Panc1 (cell line): ENCODE results near the gene ATRNL1. TPM values are rescaled to one million over a fixed set of nuclear protein-coding genes. Genes with fewer than 3 reads are reported as not detected.
A peak's percentile ranks its signal among the peaks of the same experiment; 100 is the strongest.
"Not testable (repeated sequence)": the region's sequence is repeated elsewhere in the genome, so short reads cannot be mapped to it uniquely, and the experiment has no call there.

Experiments
- ATAC-seq: fragments of 200-7000 bp; cut with Tn5 transposase; 2 replicates; pipeline ENCODE4 v1.9.1; 2020; ENCODE audit warnings: mild to moderate bottlenecking, moderate library complexity
- BruUV-seq: library from RNA; stranded (reverse); fragments of 400-500 nt; replicated peaks from 2 replicates; lab custom pipeline; 2021; lab: Mats Ljungman, UMichigan
- CTCF ChIA-PET: fragments of 300-600 bp; sonication (Branson Sonifier 250); formaldehyde crosslinking; loops from one replicate; lab custom pipeline; 2022; ENCODE audit warnings: antibody characterized with exemption; lab: Charles Lee
- POLR2A ChIA-PET: fragments of 300-600 bp; sonication (Branson Sonifier 250); formaldehyde crosslinking; loops from one replicate; lab custom pipeline; 2022; ENCODE audit warnings: antibody characterized with exemption; lab: Charles Lee
- DNase-seq: peaks from one replicate; pipeline ENCODE4 v3.0.0-alpha.2; 2010; ENCODE audit warnings: low read depth, low spot score
- H3K27ac ChIP-seq: 2 replicates; pipeline ENCODE4 v1.5.1; 2011; ENCODE audit warnings: mild to moderate bottlenecking, low read length, inconsistent platforms
- H3K27me3 ChIP-seq: fragments of 200-500 bp; sonication (Bioruptor generic); 2 replicates; pipeline ENCODE4 v1.6.0; 2014; ENCODE audit warnings: low read length, inconsistent platforms; ENCODE audit not compliant: control insufficient read depth, insufficient read depth
- H3K36me3 ChIP-seq: fragments of 200-500 bp; sonication (Bioruptor generic); 2 replicates; pipeline ENCODE4 v1.5.1; 2014; ENCODE audit warnings: inconsistent platforms, mild to moderate bottlenecking, low read length, moderate library complexity; ENCODE audit not compliant: control insufficient read depth, insufficient read depth
- H3K4me1 ChIP-seq: 2 replicates; pipeline ENCODE4 v1.5.1; 2011; ENCODE audit warnings: inconsistent platforms, mild to moderate bottlenecking, low read length, moderate library complexity; ENCODE audit not compliant: control insufficient read depth, insufficient read depth
- H3K4me3 ChIP-seq, 2 experiments: 2 replicates each; pipeline ENCODE4 v1.5.1; 2011 to 2012; ENCODE audit warnings: low read depth in 2 of 2, low read length in 2 of 2, mild to moderate bottlenecking in 2 of 2, inconsistent platforms in 1 of 2, moderate library complexity in 1 of 2
- H3K9me3 ChIP-seq: fragments of 200-500 bp; sonication (Bioruptor generic); 2 replicates; pipeline ENCODE4 v1.5.1; 2014; ENCODE audit warnings: low read depth, mild to moderate bottlenecking, inconsistent platforms, low read length, moderate library complexity; ENCODE audit not compliant: control insufficient read depth, insufficient read depth
- CTCF ChIP-seq: fragments of 450-650 bp; IDR thresholded peaks from 2 replicates; pipeline ENCODE4 v1.5.1; 2017; ENCODE audit warnings: mild to moderate bottlenecking
- POLR2AphosphoS5 ChIP-seq: IDR thresholded peaks from 2 replicates; pipeline ENCODE4 v1.6.1; 2012; ENCODE audit warnings: mild to moderate bottlenecking, low read depth, low read length, moderate library complexity
- REST ChIP-seq, 2 experiments: IDR thresholded peaks; 2 replicates each; pipeline ENCODE4 v1.6.1; 2011 to 2012; ENCODE audit warnings: low read depth in 2 of 2, control low read depth in 1 of 2, low read length in 1 of 2, mild to moderate bottlenecking in 1 of 2, moderate library complexity in 1 of 2; ENCODE audit not compliant: insufficient read depth in 1 of 2
- SIN3A ChIP-seq: IDR thresholded peaks from 2 replicates; pipeline ENCODE4 v1.6.1; 2012; ENCODE audit warnings: low read depth, mild to moderate bottlenecking, low read length, moderate library complexity, borderline replicate concordance; ENCODE audit not compliant: insufficient read depth
- TCF7L2 ChIP-seq: IDR thresholded peaks from 2 replicates; pipeline ENCODE4 v1.6.1; 2011; ENCODE audit warnings: mild to moderate bottlenecking, low read depth, low read length, inconsistent platforms
- in situ Hi-C: cut with HindIII; loops from 2 replicates; pipeline ENCODE4 v1.10.0; 2016; ENCODE audit warnings: low sequenced_read_pairs, low pct_unique_long_range_greater_than_20kb
- intact Hi-C: fragments of 100-400 bp; cut with micrococcal nuclease; formaldehyde crosslinking; loops from one replicate; pipeline ENCODE4 v1.10.0; 2022; ENCODE audit not compliant: unreplicated experiment
- total RNA-seq: library from RNA; stranded (reverse); gene quantifications from one replicate; pipeline ENCODE4 v1.2.1, GENCODE V29; 2021; ENCODE audit not compliant: unreplicated experiment

Gene ATRNL1
- total RNA-seq, 1 experiment from 2014 or later, result 17.1 TPM

GRCh38 chr10:115173915-115174443 is 80.8 kb downstream of the ATRNL1 start:
- Histone ChIP-seq H3K4me3 (no peak overlapping the region), H3K27me3 (no peaks in the 10 kb centered on the region), H3K9me3 (no peaks in the 10 kb centered on the region), H3K27ac (no peak overlapping the region), H3K4me1 (no peaks in the 10 kb centered on the region), H3K36me3 (no peaks in the 10 kb centered on the region)
- TF ChIP-seq POLR2AphosphoS5 (no peak), SIN3A (no peak)
- in situ Hi-C loops (no loop called here), intact Hi-C loops (loop anchor here (5.0 to 10.0 kb wide), 4 partner anchors 181 to 1211 kb away; no protein-coding TSS in a partner anchor)
- no TSS peak for BruUV-seq
- DNase-seq, result no peak
- CTCF ChIA-PET, result no interaction called here
- POLR2A ChIA-PET, result no interaction called here
- no peak for ATAC-seq

GRCh38 chr10:115207276-115207675 is 114.1 kb downstream of the ATRNL1 start:
- H3K9me3 ChIP-seq, in situ Hi-C loops, H3K4me1 ChIP-seq, DNase-seq, intact Hi-C loops, BruUV-seq, H3K27ac ChIP-seq, H3K36me3 ChIP-seq, CTCF ChIA-PET, ATAC-seq, POLR2A ChIA-PET, H3K27me3 ChIP-seq: not testable (repeated sequence)
- H3K4me3 ChIP-seq, result peak overlapping the region in 1 of 2 experiments; percentile 11; a peak in 3 of 4 replicates

GRCh38 chr10:115209133-115209532 is 116.0 kb downstream of the ATRNL1 start:
- intact Hi-C loops (no loop called here), in situ Hi-C loops (no loop called here)
- no peak overlapping the region for H3K27ac ChIP-seq
- H3K36me3 ChIP-seq, result no peaks in the 10 kb centered on the region
- no peaks in the 10 kb centered on the region for H3K9me3 ChIP-seq
- H3K4me1 ChIP-seq, result no peaks in the 10 kb centered on the region; the same call in 1 of the 2 replicates
- TF ChIP-seq CTCF, result no peak
- no TSS peak for BruUV-seq
- ChIA-PET CTCF (no interaction called here), POLR2A (no interaction called here)
- no peak for DNase-seq
- ATAC-seq, result peak; percentile 63; the same call in 1 of the 2 replicates
- no peaks in the 10 kb centered on the region for H3K27me3 ChIP-seq
- no peak overlapping the region for H3K4me3 ChIP-seq

- CTCF ChIA-PET, result no interaction called here
- no TSS peak for BruUV-seq
Measured at GRCh38 chr10:115214829-115215228, 121.7 kb downstream of the ATRNL1 start.

More at GRCh38 chr10:115214829-115215228, 121.7 kb downstream of the ATRNL1 start:
- DNase-seq (no peak), ATAC-seq (no peak)
- Histone ChIP-seq H3K27me3 (no peaks in the 10 kb centered on the region), H3K27ac (no peak overlapping the region), H3K4me3 (no peak overlapping the region), H3K9me3 (no peaks in the 10 kb centered on the region), H3K4me1 (no peaks in the 10 kb centered on the region), H3K36me3 (no peaks in the 10 kb centered on the region)
- POLR2A ChIA-PET, result no interaction called here
- in situ Hi-C loops, result no loop called here
- intact Hi-C loops, result no loop called here
- TF ChIP-seq POLR2AphosphoS5 (no peak), TCF7L2 (no peak), CTCF (no peak), REST (IDR thresholded peaks at IDR 0.05; ENCODE audit: insufficient read depth in 1 of 2, low read depth in 2 of 2, low read length in 1 of 2) (no peak), SIN3A (no peak)
